K562 (cell line): ENCODE results near the gene TAF4.

Experiments
- CTCF ChIP-seq, 3 experiments: IDR thresholded peaks in 2 of 3; conservative IDR thresholded peaks in 1 of 3; 2 replicates each; pipeline ENCODE4 v1.5.1; 2011 to 2012; ENCODE audit warnings: low read length in 3 of 3, mild to moderate bottlenecking in 3 of 3, control low read depth in 2 of 3, improper control_type of control experiment in 1 of 3, inconsistent platforms in 1 of 3, low read depth in 1 of 3, mixed read lengths in 1 of 3, moderate library complexity in 1 of 3; ENCODE audit not compliant: insufficient read depth in 2 of 3
- HCFC1 ChIP-seq: IDR thresholded peaks from 2 replicates; pipeline ENCODE4 v1.6.1; 2012; ENCODE audit warnings: low read depth, low read length, improper control_type of control experiment
- TRIM24 ChIP-seq, 2 experiments: fragments of 450-650 bp; IDR thresholded peaks; 2 replicates each; pipeline ENCODE4 v1.6.1; 2016

GRCh38 chr20:62014488-62014775, 51.2 kb downstream of the TAF4 start:
- TF ChIP-seq TRIM24 (IDR thresholded peaks at IDR 0.05) = no peak
- TF ChIP-seq HCFC1 = no peak
- TF ChIP-seq CTCF (IDR thresholded peaks at IDR 0.05 in 2 of 3, conservative IDR thresholded peaks at IDR 0.05 in 1 of 3; ENCODE audit: insufficient read depth in 2 of 3, low read depth in 1 of 3, low read length in 3 of 3) = no peak
